ENCODE measurements around the gene FBXW10.
"Not testable (repeated sequence)": the region's sequence is repeated elsewhere in the genome, so short reads cannot be mapped to it uniquely, and the experiment has no call there.

FBXW10 gene

DNA sequence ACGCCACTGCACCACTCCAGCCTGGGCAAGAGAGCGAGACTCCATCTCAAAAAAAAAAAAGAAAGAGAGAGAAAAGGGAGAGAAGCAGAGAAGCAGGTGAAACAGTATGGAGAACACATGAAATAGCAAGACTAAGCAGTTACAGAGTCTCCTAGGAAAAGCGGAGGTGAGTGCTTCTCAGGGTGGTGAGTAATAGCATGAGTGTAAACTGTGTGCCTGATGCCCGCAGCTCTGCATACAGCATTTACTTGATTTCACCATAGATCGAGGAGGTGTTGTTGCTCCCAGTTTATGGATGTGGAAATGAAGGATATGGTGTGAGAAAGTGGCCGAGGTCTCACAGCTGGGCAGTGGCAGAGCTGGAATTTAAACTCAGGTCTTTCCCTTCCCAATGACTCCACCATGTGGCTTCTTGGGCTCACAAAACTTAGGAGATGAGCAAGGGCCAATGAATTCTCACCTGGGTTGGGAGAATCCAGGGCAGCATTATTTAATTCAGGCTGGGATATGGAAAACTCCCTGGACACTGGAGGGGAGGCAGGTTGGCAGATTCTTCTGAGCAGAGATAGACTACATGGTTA lies 10.1 kb downstream of the FBXW10 start:
- DNase-seq, result not testable (repeated sequence)

DNA sequence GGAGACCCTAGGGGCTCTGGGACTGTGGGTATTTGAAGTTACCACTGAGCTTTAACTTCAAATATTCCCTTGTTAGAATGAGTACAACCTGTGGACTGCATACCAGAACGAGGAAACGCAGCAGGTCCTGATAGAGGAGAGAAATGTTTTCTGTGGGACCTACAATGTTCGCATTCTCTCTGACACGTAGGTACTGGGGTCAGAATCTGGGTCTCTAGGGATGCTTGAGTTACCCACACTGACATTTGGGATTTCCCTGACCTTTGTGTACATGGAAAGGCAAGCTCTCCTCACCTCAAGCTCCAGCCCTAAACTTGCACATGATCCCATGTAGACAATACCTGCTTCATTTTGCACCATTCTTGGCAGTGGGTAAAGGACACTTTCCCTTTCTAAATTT lies 12.1 kb downstream of the FBXW10 start:
- not testable (repeated sequence) for DNase-seq

DNA sequence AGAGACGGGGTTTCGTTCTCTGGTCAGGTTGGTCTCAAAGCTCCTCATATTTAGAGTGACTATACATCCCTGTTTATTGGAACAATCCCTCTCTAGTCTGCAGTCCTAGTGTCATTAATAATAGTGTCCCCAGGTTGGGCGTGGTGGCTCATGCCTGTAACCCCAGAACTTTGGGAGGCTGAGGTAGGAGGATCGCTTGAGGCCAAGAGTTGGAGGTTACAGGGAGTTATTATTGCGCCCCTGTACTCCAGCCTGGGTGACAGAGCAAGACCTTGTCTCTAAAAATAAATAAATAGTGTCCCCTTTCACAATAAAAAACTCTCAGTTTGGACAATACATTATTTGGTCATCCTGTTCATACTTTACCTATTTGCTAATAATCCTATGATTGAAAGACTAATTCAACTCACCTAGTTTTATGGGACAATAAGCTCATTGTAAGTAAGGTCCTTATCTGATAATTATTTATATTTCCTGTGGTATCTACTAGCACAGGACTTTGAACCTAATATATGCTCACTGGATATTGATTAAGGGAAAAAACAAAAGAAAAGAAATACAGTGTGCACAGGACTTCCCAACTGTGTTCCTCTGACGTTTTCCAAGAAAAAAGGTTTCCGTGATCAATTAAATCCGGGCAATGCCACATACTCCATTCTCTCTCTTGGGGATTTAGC lies 13.7 kb downstream of the FBXW10 start:
- not testable (repeated sequence) for DNase-seq

- not testable (repeated sequence) for DNase-seq
Observed at GRCh38 chr17:18758344-18758743, 14.5 kb downstream of the FBXW10 start.

GRCh38 chr17:18760221-18760620 lies 16.4 kb downstream of the FBXW10 start:
- not testable (repeated sequence) for DNase-seq

GRCh38 chr17:18770572-18770971 lies 26.7 kb downstream of the FBXW10 start:
- not testable (repeated sequence) for DNase-seq

GRCh38 chr17:18771066-18771465 lies 27.2 kb downstream of the FBXW10 start:
- DNase-seq, result not testable (repeated sequence)

- no peak for DNase-seq
Observed at GRCh38 chr17:18772471-18772870, 28.6 kb downstream of the FBXW10 start.

DNA sequence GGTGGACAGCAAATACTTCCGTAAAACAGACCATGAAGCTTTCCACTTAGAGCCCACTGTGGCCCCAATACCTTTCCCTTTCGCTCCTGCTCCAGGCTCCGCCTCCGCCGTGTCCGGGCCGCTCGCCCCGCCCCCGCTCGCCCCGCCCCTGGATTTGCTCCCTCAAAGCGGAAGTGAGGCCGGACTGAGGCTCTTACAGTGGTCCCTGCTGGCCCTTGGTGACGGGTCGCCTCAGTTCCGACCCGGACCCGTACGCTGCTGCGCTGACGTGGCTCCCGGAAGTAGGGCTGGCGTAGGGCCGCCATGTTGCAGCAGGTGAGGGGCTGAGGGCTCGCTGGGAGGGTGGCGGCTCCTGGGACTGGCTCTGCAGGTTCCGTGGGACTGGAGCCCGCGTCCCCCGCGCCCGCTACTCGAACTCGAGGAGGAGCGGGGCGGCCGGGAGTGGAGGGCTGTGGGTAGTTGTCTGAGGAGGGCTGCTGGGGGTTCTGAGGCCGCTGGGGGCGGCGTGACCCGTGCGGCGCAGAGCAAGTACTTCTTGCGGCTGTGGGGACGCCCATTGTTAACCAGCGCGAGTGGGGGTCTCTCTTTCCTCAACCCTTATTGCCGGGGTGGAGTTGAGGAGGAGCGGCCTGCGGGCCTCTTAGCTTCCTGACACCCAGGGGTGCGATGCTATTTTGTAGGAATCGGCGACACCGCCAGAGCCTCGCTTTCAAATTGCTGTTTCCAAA lies 37.3 kb downstream of the FBXW10 start, which contains the start of gene TVP23B:
TVP23B (plus strand) TSS at position 193 of the 728 bp plus-strand sequence; CDS start at position 304, 111 bp downstream.
- peak; percentile 95 for DNase-seq

DNA sequence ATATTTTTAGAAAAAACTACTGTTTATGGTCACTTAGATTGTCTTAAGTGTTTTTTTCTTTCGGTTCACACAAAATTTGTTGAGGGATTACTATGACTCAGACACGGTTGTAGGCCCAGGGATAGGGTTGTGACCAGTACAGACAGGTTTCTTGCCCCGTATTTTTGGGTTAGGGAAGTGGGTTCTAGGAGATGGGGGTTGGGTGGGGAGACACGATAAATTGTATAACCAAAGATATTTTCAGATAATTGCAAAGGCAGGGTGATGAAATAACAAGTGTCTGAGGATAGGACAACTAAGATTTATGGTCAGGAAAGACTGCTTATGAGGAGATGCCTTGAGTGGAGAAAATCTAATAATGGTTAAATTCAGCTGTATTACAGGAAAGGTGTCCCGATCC lies 38.0 kb downstream of the FBXW10 start:
- not testable (repeated sequence) for DNase-seq

DNA sequence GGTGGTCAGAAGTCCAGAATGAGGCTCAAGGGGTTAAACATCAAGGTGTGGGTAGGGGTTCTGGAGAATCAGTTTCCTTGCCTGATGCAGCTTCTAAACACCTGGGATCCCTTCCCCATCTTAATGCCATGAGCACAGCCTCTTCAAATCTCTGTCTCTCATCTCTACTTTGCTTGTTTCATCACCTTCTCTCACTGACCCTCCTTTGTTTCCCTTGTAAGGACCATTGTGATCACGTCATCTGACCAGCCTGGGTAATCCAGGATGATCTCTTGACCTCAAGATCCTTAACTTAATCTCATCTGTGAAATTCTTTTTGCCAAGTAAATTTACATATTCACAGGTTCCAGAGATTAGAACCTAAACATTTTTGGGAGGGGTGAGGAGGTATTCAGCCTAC lies 42.1 kb downstream of the FBXW10 start:
- not testable (repeated sequence) for DNase-seq

GRCh38 chr17:18786890-18787289 lies 43.0 kb downstream of the FBXW10 start:
- DNase-seq, result not testable (repeated sequence)

- not testable (repeated sequence) for DNase-seq
Observed at GRCh38 chr17:18791402-18791801, 47.5 kb downstream of the FBXW10 start.

- peak; percentile 37 for DNase-seq
Observed at GRCh38 chr17:18794841-18795240, 51.0 kb downstream of the FBXW10 start.

DNA sequence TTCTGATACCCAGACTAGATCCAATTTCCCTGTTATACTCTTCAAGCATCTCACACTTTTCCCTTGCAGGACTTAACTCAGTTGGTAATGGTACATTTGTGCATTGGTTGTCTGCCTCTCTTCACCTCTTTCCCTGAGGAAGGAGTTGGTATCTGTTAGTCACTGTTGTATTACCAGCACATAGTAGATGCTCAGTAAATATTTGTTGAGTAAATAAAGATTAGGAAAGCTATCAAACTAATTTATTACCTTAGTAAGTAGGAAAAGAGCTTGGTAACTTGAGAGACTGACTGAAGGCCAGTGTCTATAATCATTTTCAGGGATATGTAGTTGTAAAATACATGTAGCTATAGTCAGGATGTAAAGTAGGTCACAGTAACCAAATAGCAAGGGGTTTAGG lies 53.0 kb downstream of the FBXW10 start:
- not testable (repeated sequence) for DNase-seq

DNA sequence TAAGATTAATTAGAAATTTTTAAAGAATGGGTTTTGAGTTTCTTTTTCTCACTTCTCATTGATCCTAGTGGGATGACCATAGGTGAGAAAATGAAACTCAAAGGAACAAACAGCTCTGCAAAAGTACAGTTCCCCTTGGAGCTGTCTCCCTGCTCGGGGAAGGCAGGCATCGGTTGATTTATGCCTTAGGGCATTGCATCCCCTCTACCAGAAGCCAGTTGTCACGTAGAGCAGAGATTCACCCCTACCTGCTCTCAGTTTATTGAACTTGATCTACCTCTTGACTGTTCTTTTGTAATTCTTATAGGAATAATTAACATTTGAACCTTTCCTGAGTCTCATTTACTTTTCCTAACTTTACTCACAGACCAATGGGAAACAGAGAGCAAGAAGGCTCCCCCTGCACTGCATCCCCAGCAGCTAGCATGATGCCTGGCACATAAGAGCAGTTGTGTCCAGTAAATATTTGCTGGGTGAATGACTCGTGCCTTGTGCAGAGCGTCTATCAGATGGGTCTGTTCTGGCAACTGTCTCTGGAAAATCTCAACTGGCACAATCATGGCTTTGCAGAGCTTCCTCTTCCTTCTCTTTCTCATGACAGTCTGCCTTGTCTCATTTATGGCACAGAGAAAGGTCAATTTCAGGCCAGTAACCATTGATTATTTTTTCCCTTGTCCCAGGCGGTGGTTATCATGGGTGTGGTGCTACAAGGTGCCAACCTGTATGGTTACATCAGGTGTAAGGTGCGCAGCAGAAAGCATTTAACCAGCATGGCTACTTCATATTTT lies 59.8 kb downstream of the FBXW10 start:
- not testable (repeated sequence) for DNase-seq

DNA sequence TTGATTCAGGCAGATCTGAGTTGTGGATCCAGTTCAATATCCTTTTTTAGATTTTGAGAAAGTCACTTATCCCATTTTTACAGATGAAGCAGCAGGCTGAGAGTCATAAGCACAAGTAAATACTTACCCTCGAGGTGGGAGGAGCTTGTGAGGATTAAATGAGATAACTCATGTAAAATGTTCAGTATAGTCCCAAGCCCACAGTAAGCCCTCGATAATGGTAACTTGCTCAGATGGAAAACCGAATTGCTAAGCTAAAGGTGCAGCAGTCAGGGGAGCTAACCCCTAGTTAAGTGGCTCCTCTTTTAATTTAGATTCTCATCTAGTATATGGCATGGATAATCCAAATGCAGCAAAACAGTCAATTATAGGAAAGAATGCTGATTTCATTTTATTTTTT lies 72.1 kb downstream of the FBXW10 start:
- not testable (repeated sequence) for DNase-seq

- DNase-seq, result peak; percentile 79
Observed at GRCh38 chr17:18816489-18817371, 72.9 kb downstream of the FBXW10 start.

- peak; percentile 14 for DNase-seq
Observed at GRCh38 chr17:18821430-18821829, 77.6 kb downstream of the FBXW10 start.

DNA sequence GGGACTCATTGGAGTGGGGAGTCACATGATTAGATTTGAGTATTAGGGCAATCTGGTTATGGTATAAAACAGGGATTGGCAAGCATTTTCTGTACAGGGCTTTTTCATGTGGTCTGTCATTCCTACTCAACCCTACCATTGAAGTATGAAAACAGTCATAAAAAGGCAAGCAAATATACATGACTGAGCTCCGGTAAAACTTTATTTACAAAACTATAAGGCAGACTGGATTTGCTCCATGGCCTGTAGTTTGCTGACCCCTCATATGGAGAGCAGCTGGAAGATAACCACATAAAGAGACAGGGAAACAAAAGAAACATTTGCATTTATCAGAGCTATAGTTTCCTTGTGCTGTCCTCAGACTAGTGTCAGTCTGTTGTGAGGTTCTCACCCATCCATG lies 83.8 kb downstream of the FBXW10 start:
- DNase-seq, result not testable (repeated sequence)
